HS-27A (cell line): ENCODE measurements around the gene EXOC6.
"Not testable (repeated sequence)": the region's sequence is repeated elsewhere in the genome, so short reads cannot be mapped to it uniquely, and the experiment has no call there.

Source experiments
- DNase-seq: peaks from one replicate; pipeline ENCODE4 v3.0.0-alpha.2; 2012; ENCODE audit warnings: low read depth, missing footprints

The EXOC6 gene

GRCh38 chr10:93080350-93081046 lies 232.2 kb downstream of the EXOC6 start:
- DNase-seq: peak; percentile 23

GRCh38 chr10:93081318-93081717 lies 233.0 kb downstream of the EXOC6 start:
- DNase-seq: no peak

GRCh38 chr10:93081834-93082233 lies 233.5 kb downstream of the EXOC6 start:
- DNase-seq: peak; percentile 8

- DNase-seq: no peak
Measured at GRCh38 chr10:93083743-93084539, 235.6 kb downstream of the EXOC6 start.

GRCh38 chr10:93085272-93085859 lies 237.0 kb downstream of the EXOC6 start:
- DNase-seq: no peak

- DNase-seq: no peak
Measured at GRCh38 chr10:93086289-93086688, 238.0 kb downstream of the EXOC6 start.

- no peak for DNase-seq
Measured at GRCh38 chr10:93087846-93088245, 239.5 kb downstream of the EXOC6 start.

- DNase-seq: no peak
Measured at GRCh38 chr10:93088466-93088865, 240.1 kb downstream of the EXOC6 start.

GRCh38 chr10:93090619-93091018 lies 242.3 kb downstream of the EXOC6 start:
- DNase-seq: no peak

GRCh38 chr10:93091960-93092359 lies 243.6 kb downstream of the EXOC6 start:
- DNase-seq: no peak

- no peak for DNase-seq
Measured at GRCh38 chr10:93095225-93095624, 246.9 kb downstream of the EXOC6 start.

- no peak for DNase-seq
Measured at GRCh38 chr10:93096901-93097300, 248.6 kb downstream of the EXOC6 start.

- no peak for DNase-seq
Measured at GRCh38 chr10:93097386-93097785, 249.1 kb downstream of the EXOC6 start.

- DNase-seq: no peak
Measured at GRCh38 chr10:93098816-93099215, 250.5 kb downstream of the EXOC6 start.

- DNase-seq: no peak
Measured at GRCh38 chr10:93099670-93100069, 251.3 kb downstream of the EXOC6 start.

- DNase-seq: not testable (repeated sequence)
Measured at GRCh38 chr10:93101148-93101547, 252.8 kb downstream of the EXOC6 start.

GRCh38 chr10:93103953-93104352 lies 255.6 kb downstream of the EXOC6 start:
- no peak for DNase-seq

GRCh38 chr10:93106631-93107072 lies 258.3 kb downstream of the EXOC6 start:
- no peak for DNase-seq
